Ishikawa (cell line): Measurements from ENCODE around the gene RUNX1.

Source experiments
- CEBPB ChIP-seq: IDR thresholded peaks from 2 replicates; pipeline ENCODE4 v1.6.1; 2012
- CREB1 ChIP-seq: IDR thresholded peaks from 2 replicates; pipeline ENCODE4 v1.6.1; 2012; ENCODE audit warnings: low read depth
- EGR1 ChIP-seq: IDR thresholded peaks from 2 replicates; pipeline ENCODE4 v1.6.1; 2012
- EP300 ChIP-seq: IDR thresholded peaks from 2 replicates; pipeline ENCODE4 v1.6.1; 2012; ENCODE audit warnings: borderline replicate concordance
- FOXM1 ChIP-seq: IDR thresholded peaks from 2 replicates; pipeline ENCODE4 v1.6.1; 2012; ENCODE audit warnings: low read depth, borderline replicate concordance
- NFIC ChIP-seq: IDR thresholded peaks from 2 replicates; pipeline ENCODE4 v1.6.1; 2012
- RAD21 ChIP-seq: IDR thresholded peaks from 2 replicates; pipeline ENCODE4 v1.6.1; 2012; ENCODE audit warnings: low read depth
- TAF1 ChIP-seq: IDR thresholded peaks from 2 replicates; pipeline ENCODE4 v1.6.1; 2012; ENCODE audit warnings: low read depth, mild to moderate bottlenecking
- TCF12 ChIP-seq: IDR thresholded peaks from 2 replicates; pipeline ENCODE4 v1.6.1; 2012; ENCODE audit warnings: low read depth
- TEAD4 ChIP-seq: IDR thresholded peaks from 2 replicates; pipeline ENCODE4 v1.6.1; 2012
- YY1 ChIP-seq: IDR thresholded peaks from 2 replicates; pipeline ENCODE4 v1.6.1; 2012; ENCODE audit warnings: low read depth
- ZBTB7A ChIP-seq: IDR thresholded peaks from 2 replicates; pipeline ENCODE4 v1.6.1; 2012; ENCODE audit warnings: low read depth
- TF ChIP-seq, protein P1 (sequence below): IDR thresholded peaks from 2 replicates; pipeline ENCODE4 v1.6.1; 2012; ENCODE audit warnings: low read depth, mild to moderate bottlenecking
- TF ChIP-seq, protein P2 (sequence below): IDR thresholded peaks from 2 replicates; pipeline ENCODE4 v1.6.1; 2012
- TF ChIP-seq, protein P3 (sequence below): IDR thresholded peaks from 2 replicates; pipeline ENCODE4 v1.6.1; 2012

Gene RUNX1

DNA sequence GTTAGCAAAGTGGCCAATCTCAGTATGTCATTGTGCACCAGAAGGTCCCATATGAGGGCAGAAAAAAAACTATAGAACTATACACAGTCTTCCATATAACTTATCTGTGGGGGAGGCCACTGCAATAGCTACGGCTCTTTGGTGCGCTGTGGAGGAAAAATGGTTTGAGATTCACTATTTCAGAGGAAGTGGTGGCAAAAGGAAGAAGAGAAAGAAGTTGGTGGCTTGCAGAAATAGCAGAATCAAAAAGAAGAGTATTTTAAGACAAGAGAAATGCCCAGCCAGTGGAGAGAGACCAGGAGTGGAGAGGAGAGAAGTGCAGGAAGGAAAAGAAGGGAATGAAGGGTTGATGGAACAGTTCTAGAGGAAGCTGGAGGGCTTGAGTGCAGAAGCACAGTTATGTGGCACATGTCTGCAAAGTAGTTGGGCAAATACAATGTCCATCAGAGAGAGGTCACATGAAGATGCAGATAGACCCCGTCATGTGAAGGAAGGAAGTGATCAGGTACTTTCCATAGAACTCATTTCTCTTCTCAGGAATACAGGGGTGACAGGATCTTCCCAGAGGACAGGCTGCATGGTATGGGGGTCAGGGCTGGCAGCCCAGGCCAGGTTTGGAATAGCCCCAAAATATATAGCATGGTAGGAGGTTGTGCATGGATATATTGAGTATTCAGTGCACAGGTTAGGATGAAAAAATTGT, 64.6 kb downstream of the RUNX1 start:
- TF ChIP-seq CEBPB (no peak), EP300 (no peak), ZBTB7A (no peak), FOXM1 (no peak), NFIC (no peak), EGR1 (no peak), TEAD4 (no peak), TCF12 (no peak), CREB1 (no peak), RAD21 (no peak), TAF1 (no peak), YY1 (no peak)
- TF ChIP-seq, protein P1, sequence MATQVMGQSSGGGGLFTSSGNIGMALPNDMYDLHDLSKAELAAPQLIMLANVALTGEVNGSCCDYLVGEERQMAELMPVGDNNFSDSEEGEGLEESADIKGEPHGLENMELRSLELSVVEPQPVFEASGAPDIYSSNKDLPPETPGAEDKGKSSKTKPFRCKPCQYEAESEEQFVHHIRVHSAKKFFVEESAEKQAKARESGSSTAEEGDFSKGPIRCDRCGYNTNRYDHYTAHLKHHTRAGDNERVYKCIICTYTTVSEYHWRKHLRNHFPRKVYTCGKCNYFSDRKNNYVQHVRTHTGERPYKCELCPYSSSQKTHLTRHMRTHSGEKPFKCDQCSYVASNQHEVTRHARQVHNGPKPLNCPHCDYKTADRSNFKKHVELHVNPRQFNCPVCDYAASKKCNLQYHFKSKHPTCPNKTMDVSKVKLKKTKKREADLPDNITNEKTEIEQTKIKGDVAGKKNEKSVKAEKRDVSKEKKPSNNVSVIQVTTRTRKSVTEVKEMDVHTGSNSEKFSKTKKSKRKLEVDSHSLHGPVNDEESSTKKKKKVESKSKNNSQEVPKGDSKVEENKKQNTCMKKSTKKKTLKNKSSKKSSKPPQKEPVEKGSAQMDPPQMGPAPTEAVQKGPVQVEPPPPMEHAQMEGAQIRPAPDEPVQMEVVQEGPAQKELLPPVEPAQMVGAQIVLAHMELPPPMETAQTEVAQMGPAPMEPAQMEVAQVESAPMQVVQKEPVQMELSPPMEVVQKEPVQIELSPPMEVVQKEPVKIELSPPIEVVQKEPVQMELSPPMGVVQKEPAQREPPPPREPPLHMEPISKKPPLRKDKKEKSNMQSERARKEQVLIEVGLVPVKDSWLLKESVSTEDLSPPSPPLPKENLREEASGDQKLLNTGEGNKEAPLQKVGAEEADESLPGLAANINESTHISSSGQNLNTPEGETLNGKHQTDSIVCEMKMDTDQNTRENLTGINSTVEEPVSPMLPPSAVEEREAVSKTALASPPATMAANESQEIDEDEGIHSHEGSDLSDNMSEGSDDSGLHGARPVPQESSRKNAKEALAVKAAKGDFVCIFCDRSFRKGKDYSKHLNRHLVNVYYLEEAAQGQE = no peak
- TF ChIP-seq, protein P2, sequence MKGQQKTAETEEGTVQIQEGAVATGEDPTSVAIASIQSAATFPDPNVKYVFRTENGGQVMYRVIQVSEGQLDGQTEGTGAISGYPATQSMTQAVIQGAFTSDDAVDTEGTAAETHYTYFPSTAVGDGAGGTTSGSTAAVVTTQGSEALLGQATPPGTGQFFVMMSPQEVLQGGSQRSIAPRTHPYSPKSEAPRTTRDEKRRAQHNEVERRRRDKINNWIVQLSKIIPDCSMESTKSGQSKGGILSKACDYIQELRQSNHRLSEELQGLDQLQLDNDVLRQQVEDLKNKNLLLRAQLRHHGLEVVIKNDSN = no peak

DNA sequence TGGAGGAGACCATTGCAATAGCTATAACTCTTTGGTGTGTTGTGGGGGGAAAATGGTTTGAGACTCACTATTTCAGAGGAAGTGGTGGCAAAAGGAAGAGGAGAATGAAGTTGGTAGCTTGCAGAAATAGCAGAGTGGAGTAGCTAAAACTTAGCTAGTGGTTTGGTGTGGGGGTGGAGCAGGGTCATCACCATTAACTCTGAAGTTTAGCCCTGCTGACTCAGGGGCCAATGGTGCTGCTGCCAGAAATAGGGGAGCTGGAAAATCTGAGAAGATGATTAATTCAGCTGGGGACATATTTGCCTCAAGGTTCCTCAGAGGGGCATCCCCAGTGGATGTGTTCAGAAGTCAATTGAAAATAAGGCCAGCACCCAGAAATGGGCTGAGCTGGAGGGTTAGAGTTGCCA, 65.4 kb downstream of the RUNX1 start:
- TF ChIP-seq, protein P3, sequence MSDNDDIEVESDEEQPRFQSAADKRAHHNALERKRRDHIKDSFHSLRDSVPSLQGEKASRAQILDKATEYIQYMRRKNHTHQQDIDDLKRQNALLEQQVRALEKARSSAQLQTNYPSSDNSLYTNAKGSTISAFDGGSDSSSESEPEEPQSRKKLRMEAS = no peak
- TF ChIP-seq, protein P1 = no peak
- TF ChIP-seq RAD21 = no peak
- TF ChIP-seq EGR1 = no peak
- TF ChIP-seq ZBTB7A = no peak
- TF ChIP-seq, protein P2 = no peak
- TF ChIP-seq TAF1 = no peak
- no peak for TF ChIP-seq TEAD4
- no peak for TF ChIP-seq EP300
- TF ChIP-seq FOXM1 = no peak
- no peak for TF ChIP-seq CEBPB

DNA sequence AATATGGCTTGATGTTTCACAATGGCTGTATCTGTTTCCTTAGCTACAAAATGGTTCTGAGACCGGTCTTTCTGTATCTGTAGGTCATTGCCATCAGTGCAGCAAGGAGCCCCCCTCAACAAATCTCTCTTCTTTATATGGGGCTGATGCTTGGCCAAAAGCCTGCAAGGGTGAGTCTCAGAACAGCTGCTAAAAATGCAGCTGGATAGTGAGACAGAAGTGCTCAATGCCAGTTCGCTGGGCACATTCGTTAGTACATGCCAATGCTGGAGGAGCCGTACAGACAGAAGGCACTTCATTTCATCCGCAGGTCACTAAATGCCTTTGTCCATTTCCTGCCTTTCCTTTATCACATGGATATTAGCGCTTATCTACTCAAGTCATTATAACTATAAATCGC, 67.3 kb downstream of the RUNX1 start:
- no peak for TF ChIP-seq TAF1
- TF ChIP-seq RAD21 = no peak
- TF ChIP-seq TEAD4 = no peak
- no peak for TF ChIP-seq EGR1
- no peak for TF ChIP-seq YY1
- no peak for TF ChIP-seq CREB1
- TF ChIP-seq TCF12 = no peak
- no peak for TF ChIP-seq NFIC
- TF ChIP-seq, protein P1 = no peak
- TF ChIP-seq EP300 = no peak
- TF ChIP-seq FOXM1 = no peak
- no peak for TF ChIP-seq CEBPB
- TF ChIP-seq, protein P2 = no peak
- TF ChIP-seq ZBTB7A = no peak
- TF ChIP-seq, protein P3 = no peak
